Adrenal gland (tissue), 5 donors: Measurements from ENCODE around the gene TNFRSF4.

ENCODE experiments used
- CTCF ChIP-seq, 6 experiments: fragments of 450-650 bp in 4 of 6; fragments of 200-600 bp in 2 of 6; sonication (generic) in 1 of 6; IDR thresholded peaks; 1 replicate in 5 of 6; 2 replicates in 1 of 6; pipeline versions ENCODE4 v1.5.1 to v1.8.0; 2016 to 2021; ENCODE audit warnings: antibody characterized with exemption in 6 of 6, mild to moderate bottlenecking in 2 of 6, moderate library complexity in 1 of 6
- POLR2A ChIP-seq, 2 donors: fragments of 450-650 bp; IDR thresholded peaks; one replicate each; pipeline ENCODE4 v1.6.1; 2017; ENCODE audit warnings: antibody characterized with exemption in 2 of 2, mild to moderate bottlenecking in 2 of 2, moderate library complexity in 1 of 2
- donor health status: DM: no; HTN: no; CAD: no.

- TF ChIP-seq POLR2A (IDR thresholded peaks at IDR 0.05) (no peak), CTCF (IDR thresholded peaks at IDR 0.05) (no peak)
Measured at GRCh38 chr1:1169429-1170214, 44.3 kb downstream of the TNFRSF4 start.
